Measurements from ENCODE around the gene TTBK2.
"Not testable (repeated sequence)": the region's sequence is repeated elsewhere in the genome, so short reads cannot be mapped to it uniquely, and the experiment has no call there.

Gene TTBK2

GRCh38 chr15:42920519-42921341 lies at the start of gene TTBK2:
Gene TTBK2 (minus strand): TSS chr15:42920778. CDS start chr15:42878617, 42,161 bp downstream.
- DNase-seq: peak; percentile 86

- DNase-seq: no peak
Observed at GRCh38 chr15:42964476-42964875, 43.9 kb upstream of the TTBK2 start.

GRCh38 chr15:42955518-42955917 lies 34.9 kb upstream of the TTBK2 start:
- DNase-seq: no peak

- no peak for DNase-seq
Observed at GRCh38 chr15:42954291-42954690, 33.7 kb upstream of the TTBK2 start.

GRCh38 chr15:42948898-42949297 lies 28.3 kb upstream of the TTBK2 start:
- not testable (repeated sequence) for DNase-seq

- no peak for DNase-seq
Observed at GRCh38 chr15:42940527-42940926, 19.9 kb upstream of the TTBK2 start.

GRCh38 chr15:42939841-42940240 lies 19.3 kb upstream of the TTBK2 start:
- no peak for DNase-seq

GRCh38 chr15:42937143-42937542 lies 16.6 kb upstream of the TTBK2 start:
- no peak for DNase-seq

- DNase-seq: no peak
Observed at GRCh38 chr15:42933886-42934667, 13.5 kb upstream of the TTBK2 start.

GRCh38 chr15:42932833-42933515 lies 12.4 kb upstream of the TTBK2 start:
- no peak for DNase-seq

- DNase-seq: no peak
Observed at GRCh38 chr15:42931702-42932486, 11.3 kb upstream of the TTBK2 start.

GRCh38 chr15:42929306-42929848 lies 8.8 kb upstream of the TTBK2 start:
- no peak for DNase-seq

GRCh38 chr15:42921342-42921731 lies 759 bp upstream of the TTBK2 start:
- no peak for DNase-seq

- DNase-seq: no peak
Observed at GRCh38 chr15:42919799-42920518, 619 bp downstream of the TTBK2 start.

GRCh38 chr15:42919308-42919707 lies 1.3 kb downstream of the TTBK2 start:
- no peak for DNase-seq

GRCh38 chr15:42918047-42918446 lies 2.5 kb downstream of the TTBK2 start:
- no peak for DNase-seq

- DNase-seq: no peak
Observed at GRCh38 chr15:42915654-42916315, 4.8 kb downstream of the TTBK2 start.

- no peak for DNase-seq
Observed at GRCh38 chr15:42914728-42915497, 5.7 kb downstream of the TTBK2 start.

- DNase-seq: no peak
Observed at GRCh38 chr15:42911058-42911592, 9.5 kb downstream of the TTBK2 start.

- no peak for DNase-seq
Observed at GRCh38 chr15:42908538-42908937, 12.0 kb downstream of the TTBK2 start.

Data from DMS79 (cell line).